ENCODE measurements around the gene DLX3.

DLX3 gene

GRCh38 chr17:49971848-49972485 lies 23.1 kb downstream of the DLX3 start:
- no peak for DNase-seq

GRCh38 chr17:49971199-49971847 lies 23.7 kb downstream of the DLX3 start:
- DNase-seq, result no peak

- no peak for DNase-seq
Observed at GRCh38 chr17:49970498-49970897, 24.5 kb downstream of the DLX3 start.

- DNase-seq, result no peak
Observed at GRCh38 chr17:49969795-49970389, 25.1 kb downstream of the DLX3 start.

- DNase-seq, result no peak
Observed at GRCh38 chr17:49969134-49969759, 25.8 kb downstream of the DLX3 start, which contains the start of gene DLX4. Gene DLX4, plus strand, starts transcription at chr17:49969190. Its CDS starts 279 bp downstream, at chr17:49969469.

GRCh38 chr17:49968405-49969133 lies 26.5 kb downstream of the DLX3 start:
- peak; percentile 76 for DNase-seq

- no peak for DNase-seq
Observed at GRCh38 chr17:49967621-49968404, 27.2 kb downstream of the DLX3 start.

GRCh38 chr17:49967205-49967604 lies 27.8 kb downstream of the DLX3 start:
- no peak for DNase-seq

GRCh38 chr17:49966767-49967166 lies 28.3 kb downstream of the DLX3 start:
- no peak for DNase-seq

- no peak for DNase-seq
Observed at GRCh38 chr17:49965524-49965909, 29.5 kb downstream of the DLX3 start.

- no peak for DNase-seq
Observed at GRCh38 chr17:49964769-49965523, 30.1 kb downstream of the DLX3 start.

GRCh38 chr17:49964303-49964768 lies 30.7 kb downstream of the DLX3 start:
- DNase-seq, result no peak

GRCh38 chr17:49963626-49964302 lies 31.3 kb downstream of the DLX3 start:
- DNase-seq, result no peak

GRCh38 chr17:49963309-49963625 lies 31.8 kb downstream of the DLX3 start:
- DNase-seq, result no peak

- DNase-seq, result no peak
Observed at GRCh38 chr17:49962599-49963308, 32.3 kb downstream of the DLX3 start.

- no peak for DNase-seq
Observed at GRCh38 chr17:49959183-49959935, 35.7 kb downstream of the DLX3 start.

GRCh38 chr17:49958723-49959122 lies 36.3 kb downstream of the DLX3 start:
- no peak for DNase-seq

GRCh38 chr17:49957350-49957749 lies 37.7 kb downstream of the DLX3 start:
- no peak for DNase-seq

- DNase-seq, result no peak
Observed at GRCh38 chr17:49956780-49957179, 38.2 kb downstream of the DLX3 start.

- DNase-seq, result no peak
Observed at GRCh38 chr17:49955157-49955556, 39.9 kb downstream of the DLX3 start.

Measured in GDM1 (cell line).